ENCODE results near the gene NUP62.
A peak's percentile ranks its signal among the peaks of the same experiment; 100 is the strongest.
"Not testable (repeated sequence)": the region's sequence is repeated elsewhere in the genome, so short reads cannot be mapped to it uniquely, and the experiment has no call there.

The NUP62 gene

GRCh38 chr19:49951806-49952478 is 22.6 kb upstream of the NUP62 start:
- DNase-seq = no peak

GRCh38 chr19:49950956-49951526 is 21.7 kb upstream of the NUP62 start:
- DNase-seq = no peak

- DNase-seq = no peak
These were observed 21.3 kb upstream of the NUP62 start for GRCh38 chr19:49950590-49950948.

GRCh38 chr19:49949742-49950589 is 20.7 kb upstream of the NUP62 start:
- DNase-seq = no peak

GRCh38 chr19:49946415-49946814 is 17.1 kb upstream of the NUP62 start:
- no peak for DNase-seq

- not testable (repeated sequence) for DNase-seq
These were observed 15.3 kb upstream of the NUP62 start for GRCh38 chr19:49944567-49944966.

GRCh38 chr19:49940482-49940791 is 11.1 kb upstream of the NUP62 start:
- no peak for DNase-seq

GRCh38 chr19:49939721-49940481 is 10.6 kb upstream of the NUP62 start:
- no peak for DNase-seq

GRCh38 chr19:49938662-49939061 is 9.4 kb upstream of the NUP62 start:
- DNase-seq = no peak

- peak; percentile 80 for DNase-seq
These were observed 8.6 kb upstream of the NUP62 start for GRCh38 chr19:49937750-49938381.

GRCh38 chr19:49936549-49936948 is 7.2 kb upstream of the NUP62 start:
- DNase-seq = no peak

GRCh38 chr19:49933643-49934042 is 4.3 kb upstream of the NUP62 start:
- no peak for DNase-seq

- no peak for DNase-seq
These were observed 3.4 kb upstream of the NUP62 start for GRCh38 chr19:49932731-49933131.

GRCh38 chr19:49932041-49932451 is 2.7 kb upstream of the NUP62 start:
- DNase-seq = no peak

GRCh38 chr19:49931293-49932040 is 2.2 kb upstream of the NUP62 start:
- DNase-seq = no peak

- DNase-seq = no peak
These were observed 1.2 kb upstream of the NUP62 start for GRCh38 chr19:49930483-49931011.

GRCh38 chr19:49929611-49930482 is 543 bp upstream of the NUP62 start:
- peak; percentile 88 for DNase-seq

- DNase-seq = no peak
These were observed 1.6 kb downstream of the NUP62 start for GRCh38 chr19:49927526-49928264.

- no peak for DNase-seq
These were observed 2.8 kb downstream of the NUP62 start for GRCh38 chr19:49926515-49926914.

- no peak for DNase-seq
These were observed 3.8 kb downstream of the NUP62 start for GRCh38 chr19:49925486-49925885.
